Measurements from ENCODE around the gene PLCL1.
A peak's percentile ranks its signal among the peaks of the same experiment; 100 is the strongest.

Gene PLCL1

GRCh38 chr2:197890168-197890567 lies 85.8 kb downstream of the PLCL1 start:
- peak; percentile 14 for DNase-seq

- DNase-seq: no peak
Measured at GRCh38 chr2:197891897-197892442, 87.6 kb downstream of the PLCL1 start.

DNA sequence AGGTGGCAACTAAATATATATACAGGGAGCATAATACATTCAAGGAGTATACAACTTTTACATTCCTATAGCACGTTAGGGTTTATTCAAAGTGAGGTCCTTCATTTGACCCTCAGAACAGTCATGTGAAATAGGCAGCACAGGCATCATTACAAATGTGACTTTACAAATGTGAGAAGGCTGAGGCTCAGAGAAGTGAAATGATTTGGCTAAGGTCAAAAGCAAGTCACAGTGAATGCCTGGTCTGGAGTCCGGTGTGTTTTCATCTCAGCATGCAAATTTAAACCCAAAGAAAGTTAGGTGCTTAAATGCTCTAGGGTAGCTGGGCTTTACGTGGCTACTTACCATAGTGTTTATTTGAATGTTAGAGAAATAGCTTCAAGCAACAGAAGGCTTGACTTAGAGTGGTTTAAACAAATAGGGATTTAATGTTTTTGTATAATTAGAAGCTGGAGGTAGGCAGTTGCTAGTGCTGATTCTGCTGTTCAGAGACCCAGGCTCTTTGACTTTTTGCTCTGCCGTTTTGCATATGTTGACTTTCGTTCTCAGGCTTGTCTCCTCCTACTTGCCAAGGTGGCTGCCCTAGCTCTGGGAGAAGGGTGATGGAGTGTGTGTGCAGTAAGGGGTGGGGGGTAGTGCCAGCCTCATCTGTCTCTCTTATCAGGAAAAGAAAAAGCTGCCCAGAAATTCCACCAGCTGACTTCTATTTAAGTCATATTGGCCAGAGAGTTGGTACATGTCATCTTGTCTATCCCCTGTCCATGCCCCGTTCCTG lies 89.2 kb downstream of the PLCL1 start:
- no peak for DNase-seq

- DNase-seq: no peak
Measured at GRCh38 chr2:197894751-197895274, 90.4 kb downstream of the PLCL1 start.

DNA sequence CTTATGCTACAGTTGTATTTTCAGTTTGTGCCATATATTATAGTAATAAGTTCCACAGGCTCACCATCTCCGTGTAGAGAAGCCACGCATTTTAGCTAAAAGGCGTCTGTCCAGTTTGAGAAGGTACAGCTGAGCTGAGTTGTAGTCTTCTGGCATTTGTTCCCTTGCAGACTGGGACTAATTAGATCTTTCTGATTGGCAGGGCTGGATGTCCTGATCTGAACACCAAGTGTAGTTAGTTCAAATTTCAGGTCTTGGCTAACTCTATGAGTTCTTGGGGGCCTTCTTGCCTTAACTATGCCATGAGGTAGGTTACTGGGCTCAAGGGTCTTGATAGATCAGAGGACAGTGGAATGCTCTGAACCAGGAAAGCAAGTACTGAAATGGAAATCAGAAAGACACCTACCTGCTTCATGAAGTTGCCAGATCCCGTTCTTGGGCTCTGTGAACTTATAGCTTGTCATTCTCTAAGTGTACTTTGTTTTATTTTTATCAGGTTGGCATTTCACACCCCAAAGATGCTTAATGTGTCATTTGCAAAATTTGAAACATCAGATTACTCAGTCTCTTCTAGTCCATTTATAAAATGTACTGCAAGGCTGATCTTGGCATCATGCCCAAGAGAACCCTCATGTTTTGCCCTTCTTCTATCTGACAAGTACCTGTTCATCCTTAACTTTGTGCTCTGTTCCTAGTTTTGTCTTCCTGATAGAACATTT lies 93.7 kb downstream of the PLCL1 start:
- no peak for DNase-seq

DNA sequence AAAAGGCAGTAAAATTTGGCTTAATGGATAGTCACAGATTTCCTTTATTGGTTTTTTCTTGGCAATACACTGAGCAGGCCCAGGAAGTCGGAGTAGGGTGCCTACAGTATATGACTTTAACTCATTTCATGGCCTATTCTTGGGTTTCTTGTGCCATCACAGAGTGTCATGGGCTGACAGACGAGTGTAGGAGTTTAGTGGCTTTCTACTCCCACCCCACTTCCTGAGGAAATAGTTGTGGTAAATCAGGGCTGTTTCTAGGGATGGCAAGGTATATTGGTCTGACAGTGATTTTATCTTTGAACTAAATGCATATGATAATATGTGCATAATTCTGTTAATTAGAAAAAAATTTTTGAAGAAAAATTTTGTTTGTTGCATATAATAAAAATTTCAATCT lies 100.1 kb downstream of the PLCL1 start:
- no peak for DNase-seq

GRCh38 chr2:197908156-197908555 lies 103.8 kb downstream of the PLCL1 start:
- DNase-seq: no peak

DNA sequence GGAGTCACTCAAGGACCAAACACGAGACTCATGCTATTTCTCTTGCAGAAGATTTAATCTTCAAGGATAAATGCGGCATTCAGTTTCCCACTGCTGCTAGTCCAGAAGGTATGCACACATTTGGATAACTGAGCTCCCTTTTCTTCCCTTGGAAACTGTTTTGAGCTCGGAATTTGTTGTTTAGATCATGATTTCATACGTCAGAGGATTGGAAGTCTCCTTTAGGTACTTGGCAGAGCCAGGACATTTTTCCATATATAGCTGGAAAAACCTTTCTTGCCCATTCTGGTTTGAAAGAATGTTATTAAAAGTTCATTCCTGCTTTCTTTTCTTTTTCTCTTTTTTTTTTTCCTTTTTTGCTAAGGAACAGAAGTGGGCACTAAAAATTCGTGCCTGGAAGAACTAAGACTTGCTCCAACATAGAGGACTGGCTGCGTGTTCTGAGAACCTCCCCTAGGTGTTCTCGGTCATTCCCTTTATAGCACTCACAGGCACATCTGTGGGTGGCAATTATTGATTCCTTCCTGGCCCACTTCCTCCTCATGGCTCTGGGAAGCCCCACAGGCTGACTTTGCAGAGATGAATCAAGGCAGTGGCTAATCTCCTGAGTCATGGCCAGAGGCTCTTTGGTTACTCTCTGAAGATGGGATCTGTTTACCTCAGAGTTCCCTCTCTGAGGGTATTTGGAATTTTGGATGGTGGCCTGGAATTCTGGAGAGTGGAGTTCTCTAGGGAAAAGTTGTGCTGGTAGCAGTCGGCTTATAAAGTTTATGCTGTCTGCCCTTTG lies 104.8 kb downstream of the PLCL1 start:
- no peak for DNase-seq

GRCh38 chr2:197911667-197912066 lies 107.3 kb downstream of the PLCL1 start:
- no peak for DNase-seq

GRCh38 chr2:197913084-197913483 lies 108.7 kb downstream of the PLCL1 start:
- no peak for DNase-seq

DNA sequence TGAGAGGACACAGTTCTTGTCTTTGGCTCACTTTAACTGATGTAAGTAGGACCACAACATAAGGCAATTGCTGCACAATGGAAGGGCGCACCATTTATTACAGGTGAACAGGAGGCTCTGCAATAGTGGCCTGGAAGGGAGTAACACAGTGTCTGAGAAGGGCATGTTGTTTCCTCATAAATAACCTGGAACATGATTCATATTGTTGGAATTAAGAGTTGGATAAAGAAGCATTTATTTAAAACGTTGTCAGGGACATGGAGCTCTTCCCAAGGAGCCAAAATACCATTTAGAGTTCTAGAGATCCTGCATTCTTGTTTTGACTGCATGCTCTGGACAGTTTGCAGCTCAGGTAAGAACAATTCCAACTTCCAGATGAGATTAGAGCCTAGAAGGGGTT lies 110.4 kb downstream of the PLCL1 start:
- DNase-seq: no peak

GRCh38 chr2:197915548-197916265 lies 111.3 kb downstream of the PLCL1 start:
- no peak for DNase-seq

DNA sequence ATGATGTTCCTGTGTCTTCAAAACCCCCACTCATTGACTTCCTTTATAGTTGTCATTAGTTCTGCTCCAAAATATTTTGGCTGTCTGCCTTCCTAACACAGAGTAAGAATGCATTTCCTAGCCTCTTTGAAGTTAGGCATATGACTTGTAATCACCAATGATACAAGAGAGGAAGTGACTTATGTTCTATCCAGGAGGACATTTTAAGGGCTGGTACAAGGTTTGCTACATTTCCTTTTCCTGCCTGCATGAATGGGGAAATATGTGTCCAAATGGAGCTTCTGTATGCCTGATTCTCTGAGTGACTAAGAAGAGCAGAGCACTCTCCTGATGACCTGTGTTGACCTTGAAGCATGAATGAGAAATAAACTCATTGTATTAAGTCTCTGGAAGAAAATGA lies 115.1 kb downstream of the PLCL1 start:
- no peak for DNase-seq

- no peak for DNase-seq
Measured at GRCh38 chr2:197920088-197920487, 115.7 kb downstream of the PLCL1 start.

- peak; percentile 44 for DNase-seq
Measured at GRCh38 chr2:197920592-197921201, 116.3 kb downstream of the PLCL1 start.

- DNase-seq: no peak
Measured at GRCh38 chr2:197924483-197924882, 120.1 kb downstream of the PLCL1 start.

GRCh38 chr2:197925204-197925603 lies 120.8 kb downstream of the PLCL1 start:
- no peak for DNase-seq

DNA sequence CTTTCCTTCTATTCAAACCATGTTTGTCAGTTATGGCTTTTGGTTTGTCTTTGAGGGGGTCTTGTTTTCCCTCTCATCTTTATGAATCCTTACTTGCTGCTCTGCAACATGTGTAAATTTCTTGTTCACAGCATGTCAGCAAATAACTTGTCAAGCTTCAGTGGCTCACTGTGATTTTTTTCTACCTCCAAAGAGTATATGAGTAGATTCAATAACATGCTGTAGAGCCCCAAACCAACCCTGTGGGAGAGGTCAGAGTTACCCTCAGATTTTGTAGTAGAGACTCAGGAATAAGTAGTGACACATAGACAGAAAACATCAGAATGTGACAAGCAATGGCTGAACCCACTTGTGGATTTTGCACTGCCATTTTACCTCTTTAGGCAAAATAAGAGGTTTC lies 121.6 kb downstream of the PLCL1 start:
- DNase-seq: no peak

DNA sequence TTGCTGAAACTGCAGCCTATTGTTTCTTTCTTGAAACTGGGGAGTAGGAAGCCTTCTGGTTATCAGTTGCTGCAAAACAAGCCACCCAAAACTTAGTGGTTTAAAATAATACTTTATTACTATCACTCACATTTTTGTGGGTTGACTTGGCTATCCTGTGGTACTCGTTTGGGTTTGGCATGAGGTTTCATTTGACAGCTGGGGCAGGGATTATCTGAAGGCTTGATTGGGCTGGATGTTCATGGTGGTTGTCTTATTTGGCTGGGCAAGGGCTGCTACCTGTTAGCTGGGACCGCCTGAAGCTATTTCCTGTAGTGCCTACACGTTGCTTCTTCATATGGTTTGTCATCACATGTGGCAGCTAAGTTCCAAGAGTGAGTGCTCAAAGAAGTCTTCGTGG lies 122.3 kb downstream of the PLCL1 start:
- DNase-seq: no peak

- DNase-seq: no peak
Measured at GRCh38 chr2:197927994-197928393, 123.6 kb downstream of the PLCL1 start.

- DNase-seq: no peak
Measured at GRCh38 chr2:197929008-197929885, 124.9 kb downstream of the PLCL1 start.
